GM12872 (cell line): ENCODE measurements around the gene UQCRHL.

ENCODE experiments used
- TF ChIP-seq, protein P1 (sequence below): IDR thresholded peaks from 3 replicates; pipeline ENCODE4 v1.5.1; 2011; ENCODE audit warnings: low read depth, mild to moderate bottlenecking, low read length, moderate library complexity; ENCODE audit not compliant: insufficient read depth

UQCRHL gene

DNA sequence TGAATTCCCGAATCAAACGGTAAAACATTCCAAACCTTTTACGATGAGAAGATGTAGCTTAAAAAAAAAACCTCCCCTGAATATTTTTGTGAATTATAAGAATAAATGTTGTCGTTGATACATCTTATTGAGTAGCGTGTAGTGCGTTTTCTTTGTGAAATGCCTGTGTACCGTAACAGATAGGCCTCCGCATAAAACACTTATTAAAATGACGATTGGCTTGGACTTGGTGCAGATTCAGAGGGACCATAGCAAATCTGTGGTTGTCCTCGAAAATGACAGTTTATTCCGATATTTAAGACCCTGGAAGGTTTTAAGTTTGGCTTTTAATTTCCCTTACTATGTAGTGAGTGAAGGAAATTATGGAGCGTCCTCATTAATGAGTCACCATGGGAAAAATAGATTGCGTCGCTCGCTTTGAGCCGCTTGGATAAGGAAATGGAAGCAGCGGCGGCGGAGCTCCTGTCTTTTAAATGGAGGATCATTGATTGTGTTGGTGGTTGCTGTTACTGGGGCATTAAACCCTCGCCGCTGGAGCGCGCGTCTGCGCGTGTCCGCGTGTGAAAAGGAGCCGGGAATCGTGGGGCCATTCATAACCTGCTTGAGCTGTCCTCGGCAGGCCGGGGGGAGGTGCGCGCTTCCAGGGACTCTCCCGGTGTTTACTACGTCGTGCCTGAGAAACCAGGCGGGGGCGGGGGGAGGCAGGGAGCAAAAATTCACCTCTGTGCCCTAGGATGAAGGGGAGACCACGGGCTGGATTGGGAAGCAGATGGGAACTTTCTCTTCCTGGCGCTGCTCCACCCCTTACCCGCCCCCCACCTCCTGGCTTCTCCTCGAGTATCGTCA is 41.7 kb upstream of the UQCRHL start:
- TF ChIP-seq, protein P1, sequence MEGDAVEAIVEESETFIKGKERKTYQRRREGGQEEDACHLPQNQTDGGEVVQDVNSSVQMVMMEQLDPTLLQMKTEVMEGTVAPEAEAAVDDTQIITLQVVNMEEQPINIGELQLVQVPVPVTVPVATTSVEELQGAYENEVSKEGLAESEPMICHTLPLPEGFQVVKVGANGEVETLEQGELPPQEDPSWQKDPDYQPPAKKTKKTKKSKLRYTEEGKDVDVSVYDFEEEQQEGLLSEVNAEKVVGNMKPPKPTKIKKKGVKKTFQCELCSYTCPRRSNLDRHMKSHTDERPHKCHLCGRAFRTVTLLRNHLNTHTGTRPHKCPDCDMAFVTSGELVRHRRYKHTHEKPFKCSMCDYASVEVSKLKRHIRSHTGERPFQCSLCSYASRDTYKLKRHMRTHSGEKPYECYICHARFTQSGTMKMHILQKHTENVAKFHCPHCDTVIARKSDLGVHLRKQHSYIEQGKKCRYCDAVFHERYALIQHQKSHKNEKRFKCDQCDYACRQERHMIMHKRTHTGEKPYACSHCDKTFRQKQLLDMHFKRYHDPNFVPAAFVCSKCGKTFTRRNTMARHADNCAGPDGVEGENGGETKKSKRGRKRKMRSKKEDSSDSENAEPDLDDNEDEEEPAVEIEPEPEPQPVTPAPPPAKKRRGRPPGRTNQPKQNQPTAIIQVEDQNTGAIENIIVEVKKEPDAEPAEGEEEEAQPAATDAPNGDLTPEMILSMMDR = no peak

GRCh38 chr1:15848143-15848928 is 40.9 kb upstream of the UQCRHL start:
- TF ChIP-seq, protein P1 = no peak

- TF ChIP-seq, protein P1 = no peak
Measured at GRCh38 chr1:15847893-15848142, 40.4 kb upstream of the UQCRHL start.

GRCh38 chr1:15847100-15847892 is 39.8 kb upstream of the UQCRHL start, which contains the start of gene SPEN:
Gene SPEN, plus strand, starts transcription at chr1:15847707. Its CDS starts 361 bp downstream, at chr1:15848068.
- TF ChIP-seq, protein P1 = no peak

- TF ChIP-seq, protein P1 = no peak
Measured at GRCh38 chr1:15843826-15844572, 36.5 kb upstream of the UQCRHL start.

DNA sequence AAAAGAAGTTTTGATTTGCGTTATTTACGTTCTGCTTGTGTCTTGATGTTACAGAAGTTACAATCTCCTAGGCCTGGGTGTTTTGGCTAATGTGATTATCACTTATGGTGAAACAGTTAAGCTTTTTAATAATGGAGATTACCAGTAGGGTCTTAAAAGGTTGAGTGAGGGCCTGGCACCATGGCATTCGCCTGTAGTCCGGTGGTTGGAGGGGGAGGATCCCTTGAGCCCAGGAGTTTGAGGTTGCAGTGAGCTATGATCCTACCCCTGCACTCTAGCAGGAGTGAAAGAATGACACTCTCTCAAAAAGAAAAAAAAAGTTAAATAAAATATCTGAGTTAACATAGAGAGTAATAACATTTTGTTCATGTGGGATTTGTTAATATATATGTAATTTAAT is 31.3 kb upstream of the UQCRHL start:
- TF ChIP-seq, protein P1 = no peak
